Measurements from ENCODE around the gene CLDN19. TPM values are rescaled to one million over a fixed set of nuclear protein-coding genes. Genes with fewer than 3 reads are reported as not detected.

Gene CLDN19
- total RNA-seq, 4 donors from 2014 or later, result not detected

- no peak for TF ChIP-seq CTCF (IDR thresholded peaks at IDR 0.05)
- no peak for ATAC-seq (ENCODE audit: low FRiP score)
- DNase-seq (ENCODE audit: low spot score), result no peak
Measured at GRCh38 chr1:42750041-42750440, 10.0 kb upstream of the CLDN19 start.

- DNase-seq (ENCODE audit: low spot score), result no peak
- no peak for ATAC-seq (ENCODE audit: low FRiP score)
- no peak for TF ChIP-seq CTCF (IDR thresholded peaks at IDR 0.05)
Measured at GRCh38 chr1:42748461-42749410, 8.7 kb upstream of the CLDN19 start.

- TF ChIP-seq CTCF (IDR thresholded peaks at IDR 0.05), result no peak
- DNase-seq (ENCODE audit: low spot score) (no peak), ATAC-seq (ENCODE audit: low FRiP score) (no peak)
Measured at GRCh38 chr1:42748021-42748420, 8.0 kb upstream of the CLDN19 start.

GRCh38 chr1:42747125-42747524, 7.1 kb upstream of the CLDN19 start:
- peak in 1 of 3 donors; percentile 12 for TF ChIP-seq CTCF (IDR thresholded peaks at IDR 0.05)
- DNase-seq (ENCODE audit: low spot score), result no peak
- ATAC-seq (ENCODE audit: low FRiP score), result no peak

- DNase-seq (ENCODE audit: low spot score), result no peak
- ATAC-seq (ENCODE audit: low FRiP score), result no peak
- no peak for TF ChIP-seq CTCF (IDR thresholded peaks at IDR 0.05)
Measured at GRCh38 chr1:42746436-42747105, 6.5 kb upstream of the CLDN19 start.

- ATAC-seq (ENCODE audit: low FRiP score), result no peak
- no peak for TF ChIP-seq CTCF (IDR thresholded peaks at IDR 0.05)
- no peak for DNase-seq (ENCODE audit: low spot score)
Measured at GRCh38 chr1:42745851-42746250, 5.8 kb upstream of the CLDN19 start.

GRCh38 chr1:42744148-42744413, 4.0 kb upstream of the CLDN19 start:
- DNase-seq (ENCODE audit: low spot score) (no peak), ATAC-seq (ENCODE audit: low FRiP score) (no peak)
- no peak for TF ChIP-seq CTCF (IDR thresholded peaks at IDR 0.05)
